ENCODE measurements around the gene PBOV1. TPM values are rescaled to one million over a fixed set of nuclear protein-coding genes. Genes with fewer than 3 reads are reported as not detected.

PBOV1 gene
- total RNA-seq, 1 donor from 2014 or later, result not detected

DNA sequence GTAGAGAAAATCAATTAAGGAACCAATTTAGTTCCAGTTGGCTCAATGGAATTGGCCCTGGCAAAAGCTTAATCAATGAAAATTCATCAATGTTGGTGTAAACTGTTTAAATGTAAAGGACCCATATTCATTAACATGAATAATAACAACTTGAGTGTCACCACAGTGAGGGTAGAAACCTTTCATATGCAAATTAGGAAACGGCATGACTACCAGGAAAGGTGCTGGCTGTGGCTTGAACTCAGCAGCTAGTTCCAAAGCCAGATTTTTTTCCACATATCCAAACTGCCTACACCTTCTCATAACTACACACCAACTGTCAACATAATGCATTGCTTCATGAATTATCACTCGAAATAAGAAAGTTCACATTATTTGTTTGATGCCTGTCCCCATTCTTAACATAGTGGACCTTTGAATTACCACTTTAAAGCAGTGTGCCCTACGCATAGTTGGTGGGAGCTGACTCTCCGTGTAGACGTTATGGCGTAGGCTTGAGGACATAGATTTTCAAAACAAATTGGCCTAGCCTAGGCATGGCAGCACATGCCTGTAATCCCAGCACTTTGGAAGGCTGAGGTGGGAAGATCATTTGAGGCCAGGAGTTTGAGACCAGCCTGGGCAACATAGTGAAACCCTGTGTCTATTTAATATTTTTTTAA is 19.7 kb downstream of the PBOV1 start:
- DNase-seq (ENCODE audit: low spot score in 2 of 2), result no peak
- H3K36me3 ChIP-seq, result no peaks in the 10 kb centered on the region
- no peaks in the 10 kb centered on the region for H3K9me3 ChIP-seq
- H3K27ac ChIP-seq, result no peak overlapping the region
- TF ChIP-seq, protein P1, sequence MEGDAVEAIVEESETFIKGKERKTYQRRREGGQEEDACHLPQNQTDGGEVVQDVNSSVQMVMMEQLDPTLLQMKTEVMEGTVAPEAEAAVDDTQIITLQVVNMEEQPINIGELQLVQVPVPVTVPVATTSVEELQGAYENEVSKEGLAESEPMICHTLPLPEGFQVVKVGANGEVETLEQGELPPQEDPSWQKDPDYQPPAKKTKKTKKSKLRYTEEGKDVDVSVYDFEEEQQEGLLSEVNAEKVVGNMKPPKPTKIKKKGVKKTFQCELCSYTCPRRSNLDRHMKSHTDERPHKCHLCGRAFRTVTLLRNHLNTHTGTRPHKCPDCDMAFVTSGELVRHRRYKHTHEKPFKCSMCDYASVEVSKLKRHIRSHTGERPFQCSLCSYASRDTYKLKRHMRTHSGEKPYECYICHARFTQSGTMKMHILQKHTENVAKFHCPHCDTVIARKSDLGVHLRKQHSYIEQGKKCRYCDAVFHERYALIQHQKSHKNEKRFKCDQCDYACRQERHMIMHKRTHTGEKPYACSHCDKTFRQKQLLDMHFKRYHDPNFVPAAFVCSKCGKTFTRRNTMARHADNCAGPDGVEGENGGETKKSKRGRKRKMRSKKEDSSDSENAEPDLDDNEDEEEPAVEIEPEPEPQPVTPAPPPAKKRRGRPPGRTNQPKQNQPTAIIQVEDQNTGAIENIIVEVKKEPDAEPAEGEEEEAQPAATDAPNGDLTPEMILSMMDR (IDR thresholded peaks at IDR 0.05), result no peak
- no peak overlapping the region for H3K4me3 ChIP-seq
- no peaks in the 10 kb centered on the region for H3K4me1 ChIP-seq
- H3K27me3 ChIP-seq, result no peaks in the 10 kb centered on the region
- intact Hi-C loops (cut with DNase I), result no loop called here

DNA sequence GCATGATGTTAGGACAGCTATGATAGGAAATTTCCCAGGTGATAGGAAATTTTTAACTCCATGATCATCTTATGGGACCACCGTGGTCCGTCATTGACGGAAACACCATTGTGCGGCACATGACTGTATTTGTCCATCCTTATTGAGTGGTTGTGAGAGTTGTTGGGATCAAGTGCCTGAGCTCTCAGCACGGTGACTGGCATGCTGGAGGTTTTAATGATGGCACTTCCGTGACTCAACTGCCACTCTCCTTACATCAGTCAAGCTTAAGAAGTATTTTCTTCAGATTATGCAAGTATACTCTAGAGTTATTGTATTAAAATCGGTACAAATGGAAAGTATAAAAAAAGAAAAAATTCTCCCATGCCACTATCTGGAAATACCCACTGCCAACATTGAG is 20.7 kb downstream of the PBOV1 start:
- DNase-seq (ENCODE audit: low spot score in 2 of 2), result no peak
- intact Hi-C loops (cut with DNase I), result no loop called here
- TF ChIP-seq, protein P1 (IDR thresholded peaks at IDR 0.05), result no peak

DNA sequence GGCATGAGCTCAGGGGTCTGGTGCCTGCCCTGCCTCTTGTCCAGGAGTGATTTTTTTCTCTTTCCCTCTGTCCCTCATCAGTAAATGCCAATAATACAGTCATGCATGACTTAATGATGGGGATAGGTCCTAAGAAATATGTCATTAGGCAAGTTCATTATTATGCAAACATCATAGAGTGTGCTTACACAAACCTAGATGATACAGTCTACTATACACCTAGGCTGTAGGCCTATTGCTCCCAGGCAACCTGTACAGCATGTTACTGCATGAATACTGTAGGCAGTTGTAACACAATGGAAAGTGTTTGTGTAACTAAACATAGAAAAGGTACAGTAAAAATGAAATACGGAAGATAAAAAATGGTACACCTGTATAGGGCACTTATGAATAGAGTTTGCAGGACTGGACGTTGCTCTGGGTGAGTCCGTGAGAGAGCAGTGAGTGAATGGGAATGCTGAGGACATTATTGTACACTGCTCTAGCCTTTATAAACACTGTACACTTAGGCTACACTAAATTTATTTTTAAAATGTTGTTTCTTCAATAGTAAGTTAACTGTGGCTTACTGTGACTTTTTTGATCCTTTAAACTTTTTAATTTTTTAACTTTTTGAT is 22.1 kb downstream of the PBOV1 start:
- TF ChIP-seq, protein P1 (IDR thresholded peaks at IDR 0.05), result no peak
- no peak overlapping the region for H3K27ac ChIP-seq
- intact Hi-C loops (cut with DNase I), result no loop called here

More for the DNA sequence above, 20.7 kb downstream of the PBOV1 start:
- H3K27me3 ChIP-seq, result no peaks in the 10 kb centered on the region
- H3K4me3 ChIP-seq, result no peak overlapping the region
- no peaks in the 10 kb centered on the region for H3K4me1 ChIP-seq
- H3K9me3 ChIP-seq, result no peaks in the 10 kb centered on the region
- H3K27ac ChIP-seq, result no peak overlapping the region
- no peaks in the 10 kb centered on the region for H3K36me3 ChIP-seq

DNA sequence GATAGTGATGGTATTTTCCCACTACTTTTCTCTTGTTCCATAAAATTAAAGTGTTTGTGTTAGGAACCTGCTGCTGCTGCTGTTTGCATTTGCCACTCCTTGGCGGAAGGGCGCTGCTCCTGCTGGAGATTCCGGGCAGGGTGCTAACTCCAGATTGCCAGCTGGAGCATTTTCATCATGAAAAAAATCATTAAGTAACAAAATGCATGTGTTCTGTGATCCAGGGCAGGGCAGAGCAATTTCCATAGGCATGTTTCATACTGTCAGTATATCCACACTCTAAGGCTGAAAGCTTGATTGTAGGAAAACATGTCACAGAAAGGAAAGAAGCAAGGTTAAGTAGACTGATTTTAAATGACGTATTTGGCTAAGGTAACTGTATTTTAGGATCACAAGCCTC is 24.0 kb downstream of the PBOV1 start:
- DNase-seq (ENCODE audit: low spot score in 2 of 2), result no peak
- H3K4me1 ChIP-seq, result no peaks in the 10 kb centered on the region
- H3K27me3 ChIP-seq, result no peaks in the 10 kb centered on the region
- intact Hi-C loops (cut with DNase I), result no loop called here
- no peak overlapping the region for H3K4me3 ChIP-seq
- no peaks in the 10 kb centered on the region for H3K36me3 ChIP-seq
- H3K9me3 ChIP-seq, result no peaks in the 10 kb centered on the region
- TF ChIP-seq, protein P1 (IDR thresholded peaks at IDR 0.05), result no peak
- H3K27ac ChIP-seq, result no peak overlapping the region

More for the DNA sequence above, 22.1 kb downstream of the PBOV1 start:
- Histone ChIP-seq H3K27me3 (no peaks in the 10 kb centered on the region), H3K4me3 (no peak overlapping the region), H3K36me3 (no peaks in the 10 kb centered on the region), H3K4me1 (no peaks in the 10 kb centered on the region), H3K9me3 (no peaks in the 10 kb centered on the region)
- no peak for DNase-seq (ENCODE audit: low spot score in 2 of 2)

DNA sequence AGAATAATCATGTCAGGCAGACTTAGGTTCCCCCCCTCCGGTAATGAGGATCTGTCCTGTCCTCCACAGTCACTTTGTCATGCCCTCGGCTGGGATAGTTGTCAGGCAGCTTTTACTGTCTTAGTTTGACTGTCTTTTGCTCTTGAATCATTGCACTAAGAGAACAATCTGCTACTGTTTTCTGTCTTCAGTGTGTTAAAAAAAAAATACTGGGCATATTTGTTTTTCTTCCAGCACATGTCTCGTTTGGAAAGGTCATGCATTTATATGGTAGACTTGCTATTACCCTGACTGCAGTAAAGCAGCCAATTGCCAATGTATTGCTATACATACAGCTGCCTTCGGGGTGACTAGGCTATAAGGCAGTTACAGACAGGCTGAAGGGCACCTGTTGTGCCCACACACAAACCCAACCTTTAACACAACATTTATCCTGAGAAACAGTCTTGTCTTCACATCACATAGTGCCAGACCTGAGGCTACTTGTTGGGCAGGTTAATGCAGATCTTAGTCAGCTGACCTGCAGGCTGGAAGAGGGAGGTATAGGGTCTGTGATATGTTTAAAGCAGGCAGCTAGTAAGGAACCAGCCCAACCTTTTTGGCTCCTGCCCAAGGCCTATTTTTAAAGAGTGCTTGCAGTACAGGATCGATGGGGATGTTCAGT is 29.9 kb downstream of the PBOV1 start:
- DNase-seq (ENCODE audit: low spot score in 2 of 2), result no peak
- Histone ChIP-seq H3K27me3 (no peaks in the 10 kb centered on the region), H3K9me3 (no peaks in the 10 kb centered on the region), H3K4me1 (no peaks in the 10 kb centered on the region), H3K36me3 (no peaks in the 10 kb centered on the region), H3K27ac (no peak overlapping the region), H3K4me3 (no peak overlapping the region)
- intact Hi-C loops (cut with DNase I), result no loop called here
- TF ChIP-seq, protein P1 (IDR thresholded peaks at IDR 0.05), result no peak
